ENCODE data around the gene GPT2.

GPT2 gene

GRCh38 chr16:46871597-46871996, 12.6 kb upstream of the GPT2 start:
- H3K4me3 ChIP-seq (ENCODE audit: low read length): no peak overlapping the region
- H3K27me3 ChIP-seq (ENCODE audit: control insufficient read depth, low read length): no peaks in the 10 kb centered on the region
- H3K27ac ChIP-seq (ENCODE audit: low read depth, low read length): no peak overlapping the region
- H3K9me2 ChIP-seq (replicated peaks; ENCODE audit: control insufficient read depth, low read length): no peaks in the 10 kb centered on the region
- no peaks in the 10 kb centered on the region for H3K79me2 ChIP-seq (ENCODE audit: control insufficient read depth, low read length)
- no peaks in the 10 kb centered on the region for H3F3A ChIP-seq (ENCODE audit: control insufficient read depth, insufficient read depth)
- H4K20me1 ChIP-seq (ENCODE audit: control insufficient read depth, insufficient read depth, low read depth, low read length): no peaks in the 10 kb centered on the region
- H3K4me1 ChIP-seq (ENCODE audit: control insufficient read depth, low read length): no peaks in the 10 kb centered on the region
- no peak overlapping the region for H3K4me2 ChIP-seq (ENCODE audit: low read length)
- no peaks in the 10 kb centered on the region for H3K9me3 ChIP-seq (ENCODE audit: control insufficient read depth, insufficient read depth, low read length)
- no peak for TF ChIP-seq EZH2phosphoT487 (IDR thresholded peaks at IDR 0.05; ENCODE audit: borderline replicate concordance, low read length)
- TF ChIP-seq CTCF (IDR thresholded peaks at IDR 0.05; ENCODE audit: low read depth, low read length, poor library complexity, severe bottlenecking): no peak
- no peaks in the 10 kb centered on the region for H3K36me3 ChIP-seq (ENCODE audit: control insufficient read depth, low read length)

- Histone ChIP-seq H3K4me3 (ENCODE audit: low read length) (no peak overlapping the region), H3K9me2 (replicated peaks; ENCODE audit: control insufficient read depth, low read length) (no peaks in the 10 kb centered on the region), H3K36me3 (ENCODE audit: control insufficient read depth, low read length) (no peaks in the 10 kb centered on the region), H3K9me3 (ENCODE audit: control insufficient read depth, insufficient read depth, low read length) (no peaks in the 10 kb centered on the region), H4K20me1 (ENCODE audit: control insufficient read depth, insufficient read depth, low read depth, low read length) (no peaks in the 10 kb centered on the region), H3K79me2 (ENCODE audit: control insufficient read depth, low read length) (no peaks in the 10 kb centered on the region), H3K4me1 (ENCODE audit: control insufficient read depth, low read length) (peaks cover 2% of the 10 kb centered on the region; the same call in 1 of the 2 replicates), H3K27me3 (ENCODE audit: control insufficient read depth, low read length) (no peaks in the 10 kb centered on the region), H3F3A (ENCODE audit: control insufficient read depth, insufficient read depth) (no peaks in the 10 kb centered on the region), H3K4me2 (ENCODE audit: low read length) (no peak overlapping the region), H3K27ac (ENCODE audit: low read depth, low read length) (no peak overlapping the region)
- no peak for TF ChIP-seq CTCF (IDR thresholded peaks at IDR 0.05; ENCODE audit: low read depth, low read length, poor library complexity, severe bottlenecking)
- no peak for TF ChIP-seq EZH2phosphoT487 (IDR thresholded peaks at IDR 0.05; ENCODE audit: borderline replicate concordance, low read length)
These were observed 11.0 kb upstream of the GPT2 start for GRCh38 chr16:46873201-46873600.

GRCh38 chr16:46875243-46875642, 8.9 kb upstream of the GPT2 start:
- Histone ChIP-seq H3K27me3 (ENCODE audit: control insufficient read depth, low read length) (no peaks in the 10 kb centered on the region), H3K4me3 (ENCODE audit: low read length) (no peak overlapping the region), H3F3A (ENCODE audit: control insufficient read depth, insufficient read depth) (no peaks in the 10 kb centered on the region), H3K79me2 (ENCODE audit: control insufficient read depth, low read length) (no peaks in the 10 kb centered on the region), H3K4me2 (ENCODE audit: low read length) (no peak overlapping the region), H3K9me3 (ENCODE audit: control insufficient read depth, insufficient read depth, low read length) (no peaks in the 10 kb centered on the region), H3K36me3 (ENCODE audit: control insufficient read depth, low read length) (no peaks in the 10 kb centered on the region), H3K27ac (ENCODE audit: low read depth, low read length) (no peak overlapping the region), H4K20me1 (ENCODE audit: control insufficient read depth, insufficient read depth, low read depth, low read length) (no peaks in the 10 kb centered on the region), H3K4me1 (ENCODE audit: control insufficient read depth, low read length) (peaks cover 3% of the 10 kb centered on the region; the same call in 1 of the 2 replicates), H3K9me2 (replicated peaks; ENCODE audit: control insufficient read depth, low read length) (no peaks in the 10 kb centered on the region)
- TF ChIP-seq EZH2phosphoT487 (IDR thresholded peaks at IDR 0.05; ENCODE audit: borderline replicate concordance, low read length): no peak
- TF ChIP-seq CTCF (IDR thresholded peaks at IDR 0.05; ENCODE audit: low read depth, low read length, poor library complexity, severe bottlenecking): no peak

Data from DOHH2 (cell line).